Natural killer cell treated with Interleukin-12 subunit alpha and Interleukin-12 subunit beta and Interleukin-15 and Interleukin-18, amount 100 ng/mL, for 72 hours (primary cell): ENCODE data around the gene B3GALT6. TPM values are rescaled to one million over a fixed set of nuclear protein-coding genes. Genes with fewer than 3 reads are reported as not detected.

ENCODE experiments used
- ATAC-seq, 2 donors: fragments of 150-1000 bp; cut with Tn5 transposase in 1 of 2; sonication (Bioruptor Pico), chemical (Tn5 transposase) in 1 of 2; 2 replicates each; pipeline ENCODE4 v1.10.0; 2021
- DNase-seq: peaks from one replicate; pipeline ENCODE4 v3.0.0; 2022; ENCODE audit warnings: low spot score
- H3K27ac Mint-ChIP-seq, 2 donors: 1 replicate in 1 of 2; 2 replicates in 1 of 2; pipeline ENCODE4 v1.8.0; 2022; ENCODE audit warnings: mixed read lengths in 2 of 2, mild to moderate bottlenecking in 1 of 2, moderate library complexity in 1 of 2
- H3K27me3 Mint-ChIP-seq, 2 donors: 1 replicate in 1 of 2; 2 replicates in 1 of 2; pipeline ENCODE4 v1.8.0; 2022; ENCODE audit warnings: mixed read lengths in 2 of 2
- H3K36me3 Mint-ChIP-seq: one replicate; pipeline ENCODE4 v1.8.0; 2022; ENCODE audit warnings: mixed read lengths
- H3K4me1 Mint-ChIP-seq, 2 donors: 1 replicate in 1 of 2; 2 replicates in 1 of 2; pipeline ENCODE4 v1.8.0; 2022; ENCODE audit warnings: low read depth in 2 of 2, mixed read lengths in 2 of 2, mild to moderate bottlenecking in 1 of 2
- H3K4me3 Mint-ChIP-seq: one replicate; pipeline ENCODE4 v1.8.0; 2022; ENCODE audit warnings: mixed read lengths
- H3K9me3 Mint-ChIP-seq: 2 replicates; pipeline ENCODE4 v1.8.0; 2022; ENCODE audit warnings: mixed read lengths
- total RNA-seq, 2 donors: library from RNA; stranded (reverse); gene quantifications; one replicate each; pipeline ENCODE4 v1.2.3, GENCODE V29; 2022

The B3GALT6 gene
- total RNA-seq, 2 donors from 2014 or later, result 23.8 to 28.1 TPM

GRCh38 chr1:1226566-1227362 is 5.3 kb upstream of the B3GALT6 start:
- no peak for ATAC-seq
- DNase-seq, result no peak
- Mint-ChIP-seq H3K4me1 (peaks cover 33 to 42% of the 10 kb centered on the region in 2 donors), H3K27ac (no peak overlapping the region), H3K9me3 (no peaks in the 10 kb centered on the region), H3K27me3 (no peaks in the 10 kb centered on the region), H3K4me3 (no peak overlapping the region), H3K36me3 (peaks cover 29% of the 10 kb centered on the region)

DNA sequence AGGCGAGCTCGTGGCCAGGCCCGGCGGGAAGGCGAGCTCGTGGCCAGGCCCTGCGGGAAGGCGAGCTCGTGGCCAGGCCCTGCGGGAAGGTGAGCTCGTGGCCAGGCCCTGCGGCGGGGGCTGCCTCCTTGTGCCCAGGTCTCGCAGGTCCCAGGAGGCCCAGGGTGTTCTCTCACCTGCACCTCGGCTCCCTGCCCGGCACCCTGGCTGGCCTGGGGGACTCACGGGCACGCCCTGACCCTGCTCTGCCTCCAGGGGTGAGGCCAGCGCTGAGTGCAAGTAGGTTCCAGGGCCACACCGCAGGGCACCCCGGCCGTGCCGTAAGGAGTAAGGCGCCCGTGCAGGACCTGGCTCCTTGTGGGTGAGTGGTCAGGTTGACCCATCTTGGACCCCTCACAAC is 4.7 kb upstream of the B3GALT6 start:
- H3K4me1 Mint-ChIP-seq, result peaks cover 31 to 39% of the 10 kb centered on the region in 2 donors
- no peak overlapping the region for H3K27ac Mint-ChIP-seq
- peaks cover 29% of the 10 kb centered on the region for H3K36me3 Mint-ChIP-seq
- H3K4me3 Mint-ChIP-seq, result no peak overlapping the region
- no peaks in the 10 kb centered on the region for H3K27me3 Mint-ChIP-seq
- no peaks in the 10 kb centered on the region for H3K9me3 Mint-ChIP-seq
- no peak for ATAC-seq
- DNase-seq, result no peak

DNA sequence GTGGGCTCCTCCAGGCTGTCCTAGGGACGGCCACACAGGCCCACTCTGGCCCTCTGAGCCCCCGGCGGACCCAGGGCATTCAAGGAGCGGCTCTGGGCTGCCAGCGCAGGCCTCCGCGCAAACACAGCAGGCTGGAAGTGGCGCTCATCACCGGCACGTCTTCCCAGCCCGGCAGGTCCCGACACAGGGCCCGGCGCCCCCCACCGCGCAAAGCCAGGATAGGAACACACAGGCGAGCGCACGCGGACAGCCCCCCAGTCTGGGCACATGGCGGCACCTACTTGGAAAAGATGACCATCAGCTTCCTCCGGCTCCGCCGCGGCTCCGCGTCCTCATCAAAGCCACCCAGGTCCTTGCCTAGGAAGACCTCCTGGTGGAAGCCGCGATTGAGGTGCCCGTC is 3.9 kb upstream of the B3GALT6 start:
- H3K27ac Mint-ChIP-seq, result no peak overlapping the region

DNA sequence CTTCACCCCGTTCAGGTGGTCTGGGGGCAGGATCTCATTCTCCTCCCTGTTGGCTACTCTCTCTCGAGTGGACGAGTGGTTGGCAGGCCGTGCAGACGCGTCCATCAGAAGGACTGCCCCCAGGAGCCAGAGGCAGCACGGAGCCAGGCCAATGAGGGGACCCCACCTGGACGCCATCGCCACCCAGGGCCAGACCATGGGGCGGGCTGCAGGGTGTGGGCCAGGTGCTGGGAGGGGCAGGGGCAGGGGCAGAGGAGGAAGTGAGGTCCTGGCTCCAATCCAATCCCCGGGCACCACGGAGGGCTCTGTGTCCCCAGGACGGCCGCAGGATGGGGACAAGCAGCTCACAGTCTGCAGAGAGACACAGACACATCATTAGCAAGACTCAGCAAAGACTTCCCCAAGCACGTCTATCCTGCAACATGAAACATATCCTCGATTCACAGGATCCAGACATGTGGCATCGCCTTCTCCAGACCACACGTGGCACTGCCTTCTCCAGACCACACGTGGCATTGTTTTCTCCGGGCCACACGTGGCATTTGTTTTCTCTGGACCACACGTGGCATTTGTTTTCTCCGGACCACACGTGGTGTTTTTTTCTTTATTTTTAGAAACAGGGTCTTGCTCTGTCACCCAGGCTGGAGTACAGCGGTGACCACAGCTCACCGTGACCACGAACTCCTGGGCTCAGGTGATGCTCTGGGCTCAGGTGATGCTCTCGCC is 3.3 kb upstream of the B3GALT6 start:
- no peaks in the 10 kb centered on the region for H3K9me3 Mint-ChIP-seq
- H3K4me1 Mint-ChIP-seq, result peaks cover 28 to 34% of the 10 kb centered on the region in 2 donors
- ATAC-seq (no peak), DNase-seq (no peak)
- no peak overlapping the region for H3K4me3 Mint-ChIP-seq
- peak overlapping the region in 1 of 2 donors; percentile 95 for H3K27ac Mint-ChIP-seq
- no peaks in the 10 kb centered on the region for H3K27me3 Mint-ChIP-seq
- H3K36me3 Mint-ChIP-seq, result peaks cover 27% of the 10 kb centered on the region

More for the DNA sequence above, 3.9 kb upstream of the B3GALT6 start:
- no peaks in the 10 kb centered on the region for H3K9me3 Mint-ChIP-seq
- no peaks in the 10 kb centered on the region for H3K27me3 Mint-ChIP-seq
- H3K36me3 Mint-ChIP-seq, result peaks cover 24% of the 10 kb centered on the region
- H3K4me3 Mint-ChIP-seq, result no peak overlapping the region
- DNase-seq (no peak), ATAC-seq (no peak)
- H3K4me1 Mint-ChIP-seq, result peaks cover 24 to 31% of the 10 kb centered on the region in 2 donors

DNA sequence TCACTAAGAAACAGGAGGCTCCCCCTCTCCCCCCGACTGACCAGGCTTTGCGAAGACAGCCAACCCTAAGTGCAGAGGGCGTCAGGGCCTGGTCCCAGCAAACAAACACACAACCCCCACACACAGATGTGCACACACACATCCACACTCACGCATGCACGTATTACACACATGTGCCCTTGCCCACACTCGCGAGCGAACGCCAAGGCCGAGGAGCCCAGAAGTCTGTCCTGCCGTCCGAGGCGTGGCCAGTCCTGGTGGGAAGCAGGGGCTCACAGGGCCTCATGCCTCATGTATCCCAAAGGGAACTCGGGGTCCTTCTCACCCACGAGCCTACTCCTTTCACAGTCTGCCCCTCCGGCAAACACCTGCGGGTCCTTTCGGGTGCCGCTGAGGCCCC is 2.3 kb upstream of the B3GALT6 start:
- peak overlapping the region; percentile 90 to 95 for H3K27ac Mint-ChIP-seq
- H3K4me1 Mint-ChIP-seq, result peaks cover 31% of the 10 kb centered on the region in 2 donors
- no peaks in the 10 kb centered on the region for H3K9me3 Mint-ChIP-seq
- H3K4me3 Mint-ChIP-seq, result peak overlapping the region; percentile 98
- no peaks in the 10 kb centered on the region for H3K27me3 Mint-ChIP-seq
- H3K36me3 Mint-ChIP-seq, result peaks cover 23% of the 10 kb centered on the region
- ATAC-seq (no peak), DNase-seq (no peak)

- ATAC-seq (no peak), DNase-seq (no peak)
- Mint-ChIP-seq H3K4me1 (peaks cover 26% of the 10 kb centered on the region in 2 donors), H3K4me3 (peak overlapping the region; percentile 98), H3K27me3 (no peaks in the 10 kb centered on the region), H3K27ac (peak overlapping the region; percentile 90 to 95), H3K36me3 (peaks cover 19% of the 10 kb centered on the region), H3K9me3 (no peaks in the 10 kb centered on the region)
Measured at GRCh38 chr1:1230656-1231399, 1.2 kb upstream of the B3GALT6 start.

DNA sequence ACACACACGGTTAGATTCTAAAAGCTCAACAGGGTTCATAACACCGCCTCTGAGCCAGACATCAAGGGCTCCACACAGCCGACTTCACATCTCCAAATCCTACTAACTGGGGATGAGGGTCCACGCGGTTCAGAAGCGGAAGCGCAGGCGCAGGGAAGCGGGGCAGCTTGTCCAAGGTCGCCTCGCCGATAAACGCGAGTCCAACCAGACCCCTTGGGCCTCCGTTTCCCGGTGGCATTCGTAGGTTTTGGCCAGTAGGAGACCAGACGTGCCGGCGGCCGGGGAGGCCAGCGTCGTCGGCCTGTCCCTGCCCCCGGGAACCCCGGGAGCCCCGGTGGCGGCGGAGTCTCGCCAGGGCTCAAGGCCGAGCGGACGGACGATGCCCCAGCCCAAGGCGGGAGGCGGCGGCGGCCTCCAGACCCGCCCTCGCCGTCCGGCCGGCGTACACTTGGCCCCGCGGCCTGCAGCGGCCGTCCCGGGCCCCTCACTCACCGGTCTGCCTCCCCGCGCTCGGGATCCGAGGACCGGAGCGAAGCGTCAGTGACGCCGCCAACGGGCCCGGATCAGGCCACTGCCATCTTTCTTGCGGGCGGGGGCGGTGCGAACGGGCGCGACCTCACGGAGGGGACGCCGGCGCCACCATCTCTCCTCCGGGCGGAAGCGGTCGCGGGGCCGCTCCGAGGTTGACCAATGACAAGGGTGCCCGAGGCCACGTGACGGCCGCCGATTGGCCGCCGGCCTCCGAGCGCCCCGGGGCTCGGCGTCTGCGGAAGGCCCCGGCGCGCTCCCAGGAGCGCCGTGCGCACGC is 433 bp upstream of the B3GALT6 start, which contains the start of gene SDF4:
Gene SDF4 (minus strand): TSS at position 602 of the 808 bp plus-strand sequence. CDS start 3,229 bp downstream, outside the sequence.
- ATAC-seq (peak; percentile 96 to 98), DNase-seq (peak; percentile 99)
- H3K27ac Mint-ChIP-seq, result peak within 1 kb of the TSS; percentile 90 to 95
- no peaks in the 10 kb centered on the region for H3K9me3 Mint-ChIP-seq
- peaks cover 24 to 25% of the 10 kb centered on the region in 2 donors for H3K4me1 Mint-ChIP-seq
- H3K36me3 Mint-ChIP-seq, result peaks cover 18% of the 10 kb centered on the region
- no peaks in the 10 kb centered on the region for H3K27me3 Mint-ChIP-seq
- H3K4me3 Mint-ChIP-seq, result peak within 1 kb of the TSS; percentile 98

DNA sequence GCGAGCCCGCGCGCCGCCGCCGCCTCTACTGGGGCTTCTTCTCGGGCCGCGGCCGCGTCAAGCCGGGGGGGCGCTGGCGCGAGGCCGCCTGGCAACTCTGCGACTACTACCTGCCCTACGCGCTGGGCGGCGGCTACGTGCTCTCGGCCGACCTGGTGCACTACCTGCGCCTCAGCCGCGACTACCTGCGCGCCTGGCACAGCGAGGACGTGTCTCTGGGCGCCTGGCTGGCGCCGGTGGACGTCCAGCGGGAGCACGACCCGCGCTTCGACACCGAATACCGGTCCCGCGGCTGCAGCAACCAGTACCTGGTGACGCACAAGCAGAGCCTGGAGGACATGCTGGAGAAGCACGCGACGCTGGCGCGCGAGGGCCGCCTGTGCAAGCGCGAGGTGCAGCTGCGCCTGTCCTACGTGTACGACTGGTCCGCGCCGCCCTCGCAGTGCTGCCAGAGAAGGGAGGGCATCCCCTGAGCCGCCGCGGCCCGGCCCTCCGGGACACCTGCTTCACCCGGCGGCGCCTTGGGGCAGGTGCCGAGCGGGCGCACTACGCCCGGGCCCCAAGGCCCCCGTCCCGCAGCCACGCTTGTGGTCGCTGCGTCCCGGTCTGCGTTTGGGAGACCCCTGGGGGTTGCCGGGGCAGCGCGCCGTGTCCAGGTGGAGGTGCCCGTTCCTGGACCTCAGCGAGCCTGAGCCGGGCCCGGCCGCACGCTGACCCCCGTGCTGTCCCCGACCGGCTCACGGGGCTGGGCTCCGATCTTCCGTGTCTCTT is 944 bp downstream of the B3GALT6 start:
- Mint-ChIP-seq H3K27ac (peak overlapping the region; percentile 81 to 89), H3K36me3 (peaks cover 18% of the 10 kb centered on the region), H3K9me3 (no peaks in the 10 kb centered on the region), H3K27me3 (no peaks in the 10 kb centered on the region), H3K4me3 (peak overlapping the region; percentile 79), H3K4me1 (peaks cover 22 to 24% of the 10 kb centered on the region in 2 donors)
- ATAC-seq (no peak), DNase-seq (no peak)

- no peak for DNase-seq
- peak overlapping the region; percentile 81 to 89 for H3K27ac Mint-ChIP-seq
- ATAC-seq, result no peak
- H3K27me3 Mint-ChIP-seq, result no peaks in the 10 kb centered on the region
- no peaks in the 10 kb centered on the region for H3K9me3 Mint-ChIP-seq
- peak overlapping the region; percentile 79 for H3K4me3 Mint-ChIP-seq
- H3K4me1 Mint-ChIP-seq, result peaks cover 22 to 24% of the 10 kb centered on the region in 2 donors
- peaks cover 18% of the 10 kb centered on the region for H3K36me3 Mint-ChIP-seq
Measured at GRCh38 chr1:1233567-1233892, 1.5 kb downstream of the B3GALT6 start.

GRCh38 chr1:1234180-1234808 is 2.3 kb downstream of the B3GALT6 start:
- Mint-ChIP-seq H3K4me1 (peaks cover 22 to 24% of the 10 kb centered on the region in 2 donors), H3K9me3 (no peaks in the 10 kb centered on the region), H3K27ac (peak overlapping the region; percentile 81 to 89), H3K4me3 (peak overlapping the region; percentile 79), H3K27me3 (no peaks in the 10 kb centered on the region), H3K36me3 (peaks cover 17% of the 10 kb centered on the region)
- ATAC-seq, result no peak
- no peak for DNase-seq

DNA sequence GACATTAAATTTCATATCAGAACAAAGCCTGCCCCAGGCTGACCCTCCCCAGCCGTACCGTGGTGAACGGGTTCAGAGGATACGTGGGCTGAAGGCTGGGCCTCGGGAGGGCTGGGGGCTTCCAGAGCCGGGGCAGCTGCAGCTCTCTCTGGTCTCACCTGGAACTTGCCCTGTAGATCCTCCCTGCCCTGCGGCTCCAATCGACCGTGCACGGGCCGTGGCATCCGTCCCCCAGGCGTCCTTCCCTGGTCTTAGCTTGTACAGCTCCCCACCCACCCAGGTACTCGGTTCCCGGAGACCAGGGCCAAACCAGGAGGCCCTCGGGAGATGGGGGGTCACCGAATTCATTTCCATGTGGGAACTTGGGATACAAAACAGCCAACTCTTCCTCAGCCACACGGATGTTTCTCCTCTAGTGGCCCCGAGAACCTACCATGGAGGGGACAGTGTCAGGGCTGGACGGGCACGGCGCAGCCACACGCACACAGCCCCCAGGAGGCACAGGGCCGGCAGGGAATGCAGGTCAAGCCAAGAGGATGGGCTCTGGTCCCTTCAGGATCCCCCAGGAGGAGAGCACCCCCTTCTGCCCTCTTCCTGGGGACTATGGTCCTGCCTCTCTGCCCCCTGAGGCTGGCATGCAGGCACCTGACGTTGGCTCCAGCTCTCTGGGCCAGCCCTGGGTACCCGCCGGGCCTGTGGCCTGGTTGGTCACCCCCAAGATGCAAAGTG is 3.1 kb downstream of the B3GALT6 start:
- H3K27ac Mint-ChIP-seq, result no peak overlapping the region
- peaks cover 12% of the 10 kb centered on the region for H3K36me3 Mint-ChIP-seq
- H3K4me3 Mint-ChIP-seq, result no peak overlapping the region
- H3K27me3 Mint-ChIP-seq, result no peaks in the 10 kb centered on the region
- ATAC-seq, result no peak
- DNase-seq, result no peak
- no peaks in the 10 kb centered on the region for H3K9me3 Mint-ChIP-seq
- peaks cover 13 to 15% of the 10 kb centered on the region in 2 donors for H3K4me1 Mint-ChIP-seq
